RWPE1 (cell line): Measurements from ENCODE around the gene KANSL3.
A peak's percentile ranks its signal among the peaks of the same experiment; 100 is the strongest.
"Not testable (repeated sequence)": the region's sequence is repeated elsewhere in the genome, so short reads cannot be mapped to it uniquely, and the experiment has no call there.

Source experiments
- CTCF ChIA-PET: fragments of 350-600 bp; sonication (Branson Sonifier 250); formaldehyde crosslinking; extraction: SDS; loops from one replicate; lab custom pipeline; 2021; lab: Yijun Ruan, JAX
- POLR2A ChIA-PET: fragments of 400-600 bp; formaldehyde crosslinking; extraction: SDS; loops from one replicate; lab custom pipeline; 2020; ENCODE audit warnings: antibody characterized with exemption; ENCODE audit not compliant: low non-redundant PET; lab: Yijun Ruan, JAX
- DNase-seq: peaks from one replicate; pipeline ENCODE4 v3.0.0; 2012; ENCODE audit warnings: low spot score
- H3K27ac ChIP-seq: fragments of 450-650 bp; 2 replicates; pipeline ENCODE4 v1.5.1; 2017
- CTCF ChIP-seq: fragments of 450-650 bp; conservative IDR thresholded peaks from 2 replicates; pipeline ENCODE4 v1.5.1; 2017; ENCODE audit warnings: low read depth, mild to moderate bottlenecking

Gene KANSL3

GRCh38 chr2:96683307-96683706 lies 45.2 kb upstream of the KANSL3 start:
- TF ChIP-seq CTCF: no peak
- no peak for DNase-seq
- no peak overlapping the region for H3K27ac ChIP-seq
- CTCF ChIA-PET: interaction anchor here (0.5 kb wide), 1 partner anchor 167 kb away, joined by 4 read pairs; no protein-coding TSS in a partner anchor
- POLR2A ChIA-PET: no interaction called here

- CTCF ChIA-PET: interaction anchor here (0.7 kb wide), 1 partner anchor 80 kb away, joined by 3 read pairs; no protein-coding TSS in a partner anchor
- POLR2A ChIA-PET: no interaction called here
- DNase-seq: no peak
These were observed 43.4 kb upstream of the KANSL3 start for GRCh38 chr2:96681540-96681939.

GRCh38 chr2:96680561-96681141 lies 42.5 kb upstream of the KANSL3 start:
- no peak for TF ChIP-seq CTCF
- DNase-seq: no peak
- ChIA-PET POLR2A (no interaction called here), CTCF (no interaction called here)
- no peak overlapping the region for H3K27ac ChIP-seq

More at GRCh38 chr2:96681540-96681939, 43.4 kb upstream of the KANSL3 start:
- no peak overlapping the region for H3K27ac ChIP-seq
- no peak for TF ChIP-seq CTCF

- DNase-seq: no peak
- no peak overlapping the region for H3K27ac ChIP-seq
- ChIA-PET POLR2A (no interaction called here), CTCF (no interaction called here)
- no peak for TF ChIP-seq CTCF
These were observed 41.7 kb upstream of the KANSL3 start for GRCh38 chr2:96679848-96680247.

- no peak for DNase-seq
- POLR2A ChIA-PET: no interaction called here
- CTCF ChIA-PET: no interaction called here
- no peak overlapping the region for H3K27ac ChIP-seq
- TF ChIP-seq CTCF: no peak
These were observed 31.6 kb upstream of the KANSL3 start for GRCh38 chr2:96669539-96670215.

- H3K27ac ChIP-seq: no peak overlapping the region
- CTCF ChIA-PET: no interaction called here
- TF ChIP-seq CTCF: no peak
- no peak for DNase-seq
- POLR2A ChIA-PET: no interaction called here
These were observed 30.7 kb upstream of the KANSL3 start for GRCh38 chr2:96668771-96669170.

GRCh38 chr2:96665717-96666116 lies 27.6 kb upstream of the KANSL3 start:
- H3K27ac ChIP-seq: peak overlapping the region; percentile 88
- POLR2A ChIA-PET: interaction anchor here (0.7 kb wide), 1 partner anchor 36 kb away, joined by 3 read pairs; no protein-coding TSS in a partner anchor
- CTCF ChIA-PET: interaction anchor here (0.6 kb wide), 2 partner anchors 96 to 256 kb away, joined by 3 read pairs; no protein-coding TSS in a partner anchor

More at GRCh38 chr2:96665717-96666116, 27.6 kb upstream of the KANSL3 start:
- DNase-seq: not testable (repeated sequence)
